Measurements from ENCODE around the gene SETD9.

DNA sequence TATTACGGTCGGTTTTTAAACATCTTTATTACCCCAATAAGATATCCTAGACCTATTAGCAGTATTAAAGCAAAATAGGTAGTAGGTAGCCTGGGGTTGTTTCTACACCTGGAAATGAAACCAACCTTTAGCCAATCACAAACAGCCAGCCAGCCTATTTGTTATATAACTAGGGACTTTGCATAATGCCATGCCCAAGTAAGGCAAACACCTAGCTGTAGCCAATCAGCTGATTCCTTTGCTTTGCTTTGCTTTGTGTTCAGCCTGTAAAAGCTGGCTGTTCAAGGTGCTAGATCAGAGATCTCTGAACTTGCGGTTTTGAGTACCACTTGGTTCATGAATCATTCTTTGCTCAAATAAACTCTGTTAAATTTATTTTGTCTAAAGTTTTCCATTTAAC, 46.5 kb upstream of the SETD9 start:
- TF ChIP-seq, protein P1, sequence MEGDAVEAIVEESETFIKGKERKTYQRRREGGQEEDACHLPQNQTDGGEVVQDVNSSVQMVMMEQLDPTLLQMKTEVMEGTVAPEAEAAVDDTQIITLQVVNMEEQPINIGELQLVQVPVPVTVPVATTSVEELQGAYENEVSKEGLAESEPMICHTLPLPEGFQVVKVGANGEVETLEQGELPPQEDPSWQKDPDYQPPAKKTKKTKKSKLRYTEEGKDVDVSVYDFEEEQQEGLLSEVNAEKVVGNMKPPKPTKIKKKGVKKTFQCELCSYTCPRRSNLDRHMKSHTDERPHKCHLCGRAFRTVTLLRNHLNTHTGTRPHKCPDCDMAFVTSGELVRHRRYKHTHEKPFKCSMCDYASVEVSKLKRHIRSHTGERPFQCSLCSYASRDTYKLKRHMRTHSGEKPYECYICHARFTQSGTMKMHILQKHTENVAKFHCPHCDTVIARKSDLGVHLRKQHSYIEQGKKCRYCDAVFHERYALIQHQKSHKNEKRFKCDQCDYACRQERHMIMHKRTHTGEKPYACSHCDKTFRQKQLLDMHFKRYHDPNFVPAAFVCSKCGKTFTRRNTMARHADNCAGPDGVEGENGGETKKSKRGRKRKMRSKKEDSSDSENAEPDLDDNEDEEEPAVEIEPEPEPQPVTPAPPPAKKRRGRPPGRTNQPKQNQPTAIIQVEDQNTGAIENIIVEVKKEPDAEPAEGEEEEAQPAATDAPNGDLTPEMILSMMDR (conservative IDR thresholded peaks at IDR 0.05) = no peak
- TF ChIP-seq EZH2 (IDR thresholded peaks at IDR 0.05; ENCODE audit: low read depth) = no peak

Measured in PC-9 (cell line).